Endothelial cell of umbilical vein (primary cell): ENCODE results near the gene C9. TPM values are rescaled to one million over a fixed set of nuclear protein-coding genes. Genes with fewer than 3 reads are reported as not detected.

Experiments used
- BruUV-seq: library from RNA; stranded (reverse); fragments of 400-500 nt; replicated peaks from 2 replicates; lab custom pipeline; 2021; lab: Mats Ljungman, UMichigan
- CTCF ChIA-PET: fragments of 300-600, 350-600 bp; sonication (Branson Sonifier 250); formaldehyde crosslinking; loops from one replicate; lab custom pipeline; 2021; ENCODE audit warnings: antibody characterized with exemption, inconsistent platforms; lab: Charles Lee
- POLR2A ChIA-PET: fragments of 300-600, 350-600 bp; sonication (Branson Sonifier 250); formaldehyde crosslinking; loops from one replicate; lab custom pipeline; 2021; ENCODE audit warnings: antibody characterized with exemption, inconsistent platforms; lab: Charles Lee
- DNase-seq: peaks from one replicate; pipeline ENCODE4 v3.0.0-alpha.2; 2011; ENCODE audit warnings: low read depth, low spot score
- FAIRE-seq: peaks from 2 replicates; lab custom pipeline; 2011; peaks lifted over from hg19 to GRCh38; lab: Jason Lieb, UNC
- H2AFZ ChIP-seq: 2 replicates; pipeline ENCODE4 v1.6.0; 2012; ENCODE audit warnings: low read depth, low read length, control low read depth, inconsistent platforms
- H3K27ac ChIP-seq: 2 replicates; pipeline ENCODE4 v1.5.1; 2011; ENCODE audit warnings: low read depth, mild to moderate bottlenecking, control low read depth, low read length, moderate library complexity; ENCODE audit not compliant: insufficient read depth
- H3K27me3 ChIP-seq, 2 experiments: 2 replicates each; pipeline versions ENCODE4 v1.6.0 to v1.6.1; 2011; ENCODE audit warnings: low read length in 2 of 2, mixed read lengths in 1 of 2; ENCODE audit not compliant: control insufficient read depth in 2 of 2, insufficient read depth in 2 of 2
- H3K36me3 ChIP-seq, 2 experiments: 2 replicates in 1 of 2; 3 replicates in 1 of 2; pipeline ENCODE4 v1.5.1; 2011; ENCODE audit warnings: low read length in 2 of 2, mild to moderate bottlenecking in 1 of 2, moderate library complexity in 1 of 2; ENCODE audit not compliant: control insufficient read depth in 2 of 2, insufficient read depth in 2 of 2; ENCODE audit errors: extremely low read depth in 1 of 2
- H3K4me1 ChIP-seq: 3 replicates; pipeline ENCODE4 v1.5.1; 2011; ENCODE audit warnings: mild to moderate bottlenecking, low read length; ENCODE audit not compliant: control insufficient read depth, insufficient read depth; ENCODE audit errors: extremely low read depth
- H3K4me2 ChIP-seq: 2 replicates; pipeline ENCODE4 v1.6.1; 2011; ENCODE audit warnings: low read length, control low read depth, mixed read lengths; ENCODE audit not compliant: insufficient read depth
- H3K4me3 ChIP-seq, 3 experiments: fragments of 200-600 bp in 1 of 3; sonication (generic), shearing (Covaris generic) in 1 of 3; replicated peaks in 1 of 3; 2 replicates each; pipeline ENCODE4 v1.5.1; 2011 to 2016; ENCODE audit warnings: control low read depth in 3 of 3, low read length in 3 of 3, mild to moderate bottlenecking in 2 of 3, inconsistent platforms in 1 of 3, low read depth in 1 of 3, moderate library complexity in 1 of 3; ENCODE audit not compliant: insufficient read depth in 1 of 3
- H3K79me2 ChIP-seq: 2 replicates; pipeline ENCODE4 v1.6.0; 2012; ENCODE audit warnings: low read length, inconsistent platforms; ENCODE audit not compliant: control insufficient read depth, insufficient read depth
- H3K9ac ChIP-seq: replicated peaks from 2 replicates; pipeline ENCODE3; 2011; ENCODE audit warnings: low read length, control low read depth; ENCODE audit not compliant: insufficient read depth; ENCODE audit errors: extremely low read depth
- H3K9me1 ChIP-seq: replicated peaks from 3 replicates; pipeline ENCODE4 v1.6.0; 2011; ENCODE audit warnings: mild to moderate bottlenecking, low read length; ENCODE audit not compliant: control insufficient read depth, insufficient read depth; ENCODE audit errors: extremely low read depth
- H3K9me3 ChIP-seq: replicated peaks from 2 replicates; pipeline ENCODE4 v1.5.1; 2012; ENCODE audit warnings: low read length, inconsistent platforms; ENCODE audit not compliant: control insufficient read depth, insufficient read depth
- H4K20me1 ChIP-seq: replicated peaks from 2 replicates; pipeline ENCODE3; 2011; ENCODE audit warnings: mild to moderate bottlenecking, low read length; ENCODE audit not compliant: control insufficient read depth, insufficient read depth; ENCODE audit errors: extremely low read depth
- CTCF ChIP-seq, 2 donors: IDR thresholded peaks; 1 replicate in 1 of 2; 2 replicates in 1 of 2; pipeline ENCODE4 v1.5.1; 2011; ENCODE audit warnings: low read length in 2 of 2, mild to moderate bottlenecking in 2 of 2, moderate library complexity in 2 of 2, control low read depth in 1 of 2, inconsistent platforms in 1 of 2, low read depth in 1 of 2; ENCODE audit not compliant: insufficient read depth in 1 of 2; ENCODE audit errors: extremely low read depth in 1 of 2
- EZH2 ChIP-seq: IDR thresholded peaks from 2 replicates; pipeline ENCODE4 v1.6.1; 2012; ENCODE audit warnings: borderline replicate concordance, low read depth, mild to moderate bottlenecking, moderate library complexity, low read length, inconsistent platforms; ENCODE audit not compliant: severe bottlenecking
- FOS ChIP-seq: IDR thresholded peaks from 2 replicates; pipeline ENCODE4 v1.6.1; 2011; ENCODE audit warnings: mild to moderate bottlenecking, low read length, moderate library complexity, borderline replicate concordance; ENCODE audit not compliant: insufficient read depth
- GATA2 ChIP-seq: IDR thresholded peaks from 2 replicates; pipeline ENCODE4 v1.7.0; 2011; ENCODE audit warnings: low read depth, mild to moderate bottlenecking, moderate library complexity, mixed read lengths, low read length; ENCODE audit not compliant: insufficient read length, insufficient read depth
- JUN ChIP-seq: IDR thresholded peaks from 2 replicates; pipeline ENCODE4 v1.6.1; 2011; ENCODE audit warnings: borderline replicate concordance, low read depth; ENCODE audit not compliant: insufficient read length, insufficient read depth
- POLR2A ChIP-seq: IDR thresholded peaks from 2 replicates; pipeline ENCODE4 v1.6.1; 2012; ENCODE audit warnings: low read depth, mild to moderate bottlenecking, control low read depth, low read length
- POLR2AphosphoS5 ChIP-seq: IDR thresholded peaks from 2 replicates; pipeline ENCODE4 v1.6.1; 2012; ENCODE audit warnings: low read depth, mild to moderate bottlenecking, control low read depth, low read length, moderate library complexity; ENCODE audit not compliant: insufficient read depth
- dilution Hi-C: fragments of 300-500 bp; cut with MboI; formaldehyde crosslinking; loops from one replicate; pipeline ENCODE4 v1.15.0; 2019; ENCODE audit warnings: low sequenced_read_pairs; ENCODE audit not compliant: extremely low pct_ligation_motif_present
- intact Hi-C: fragments of 100-400 bp; cut with micrococcal nuclease; formaldehyde crosslinking; loops from one replicate; pipeline ENCODE4 v1.10.0; 2022
- polyA plus RNA-seq, 4 experiments: library from polyadenylated mRNA; depleted of rRNA in 3 of 4; stranded (reverse) in 3 of 4; unstranded in 1 of 4; fragments of >200 nt; gene quantifications; 2 replicates each; pipeline versions ENCODE4 v1.2.1 to v1.2.3, GENCODE V29; 2011 to 2012; ENCODE audit warnings: missing spikeins in 1 of 4
- total RNA-seq: library from RNA; stranded (reverse); gene quantifications from 2 replicates; pipeline ENCODE4 v1.2.3, GENCODE V29; 2021

C9 gene
- total and polyA plus RNA-seq, 2 donors (not counting 3 experiments of a cell fraction or from before 2014, with no cell fraction given) = 0.33 TPM; not detected in 1

DNA sequence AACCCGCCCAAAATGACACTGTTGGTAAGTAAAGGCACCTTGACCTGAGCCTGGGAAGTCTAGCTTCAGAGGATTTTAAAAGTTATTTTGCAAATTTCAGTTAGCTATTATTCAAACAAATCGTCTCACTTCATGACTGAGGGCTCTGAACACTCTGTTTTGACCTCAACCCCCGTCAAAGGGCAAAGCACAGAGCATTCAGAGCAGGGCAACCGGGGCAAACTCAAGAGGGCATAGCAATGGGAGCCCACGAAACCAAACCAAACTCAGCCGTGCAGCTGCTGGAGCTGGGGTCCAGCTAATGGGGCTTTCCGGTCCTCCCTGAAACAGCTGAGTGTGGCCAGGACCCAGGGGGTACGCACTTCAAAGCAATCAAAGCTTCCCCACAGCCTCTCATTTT is 1.6 kb downstream of the C9 start:
- H3K4me3 ChIP-seq = no peak overlapping the region
- H4K20me1 ChIP-seq = no peaks in the 10 kb centered on the region
- H3K9ac ChIP-seq = no peak overlapping the region
- no peaks in the 10 kb centered on the region for H3K36me3 ChIP-seq
- dilution Hi-C loops (no loop called here), intact Hi-C loops (loop anchor here (5.0 to 10.0 kb wide), 3 partner anchors 145 to 368 kb away; partner anchors contain the start of gene FYB1)
- no peak for DNase-seq
- no peak for FAIRE-seq
- peaks cover 39% of the 10 kb centered on the region for H3K4me1 ChIP-seq
- no peak overlapping the region for H3K27ac ChIP-seq
- no peaks in the 10 kb centered on the region for H3K27me3 ChIP-seq
- no TSS peak for BruUV-seq
- POLR2A ChIA-PET = no interaction called here
- H2AFZ ChIP-seq = no peak overlapping the region
- H3K9me1 ChIP-seq = no peaks in the 10 kb centered on the region
- no peaks in the 10 kb centered on the region for H3K9me3 ChIP-seq
- CTCF ChIA-PET = interaction anchor here (1.1 to 1.6 kb wide), 2 partner anchors 13 to 145 kb away, joined by 4 to 9 read pairs; no protein-coding TSS in a partner anchor
- no peak for TF ChIP-seq EZH2
- TF ChIP-seq JUN = no peak
- no peak for TF ChIP-seq POLR2AphosphoS5
- TF ChIP-seq FOS = no peak
- no peak for TF ChIP-seq CTCF (IDR thresholded peaks at IDR 0.05; ENCODE audit: extremely low read depth in 1 of 2, insufficient read depth in 1 of 2, low read depth in 1 of 2, low read length in 2 of 2)
- no peak for TF ChIP-seq POLR2A
- TF ChIP-seq GATA2 = no peak
- no peaks in the 10 kb centered on the region for H3K79me2 ChIP-seq
- H3K4me2 ChIP-seq = no peak overlapping the region
